ENCODE data around the gene PGC.

The PGC gene

GRCh38 chr6:41706876-41707564, 40.2 kb downstream of the PGC start:
- H3K27ac Mint-ChIP-seq: peak overlapping the region; percentile 98

GRCh38 chr6:41705996-41706835, 41.0 kb downstream of the PGC start:
- peak overlapping the region; percentile 87 for H3K4me3 Mint-ChIP-seq
- peaks cover 99% of the 10 kb centered on the region for H3K4me1 Mint-ChIP-seq
- peak; percentile 94 for ATAC-seq
- peaks cover 3% of the 10 kb centered on the region for H3K9me3 Mint-ChIP-seq
- peak overlapping the region; percentile 98 for H3K27ac Mint-ChIP-seq
- peaks cover 34% of the 10 kb centered on the region for H3K36me3 Mint-ChIP-seq
- H3K27me3 Mint-ChIP-seq: no peaks in the 10 kb centered on the region

More at GRCh38 chr6:41706876-41707564, 40.2 kb downstream of the PGC start:
- Mint-ChIP-seq H3K27me3 (no peaks in the 10 kb centered on the region), H3K9me3 (peaks cover 3% of the 10 kb centered on the region), H3K36me3 (peaks cover 32% of the 10 kb centered on the region), H3K4me3 (peak overlapping the region; percentile 87), H3K4me1 (peaks cover 97% of the 10 kb centered on the region)
- peak; percentile 37 for ATAC-seq

GRCh38 chr6:41705311-41705995, 41.7 kb downstream of the PGC start:
- Mint-ChIP-seq H3K27ac (peak overlapping the region; percentile 98), H3K4me3 (peak overlapping the region; percentile 87), H3K9me3 (peaks cover 3% of the 10 kb centered on the region), H3K27me3 (no peaks in the 10 kb centered on the region), H3K36me3 (peaks cover 30% of the 10 kb centered on the region), H3K4me1 (peaks cover 99% of the 10 kb centered on the region)
- ATAC-seq: no peak

GRCh38 chr6:41704656-41705310, 42.4 kb downstream of the PGC start:
- Mint-ChIP-seq H3K9me3 (peaks cover 3% of the 10 kb centered on the region), H3K4me1 (peaks cover 100% of the 10 kb centered on the region), H3K27me3 (no peaks in the 10 kb centered on the region), H3K4me3 (peak overlapping the region; percentile 87), H3K27ac (peak overlapping the region; percentile 98), H3K36me3 (peaks cover 31% of the 10 kb centered on the region)
- ATAC-seq: peak; percentile 29

GRCh38 chr6:41704028-41704427, 43.2 kb downstream of the PGC start:
- no peaks in the 10 kb centered on the region for H3K27me3 Mint-ChIP-seq
- no peaks in the 10 kb centered on the region for H3K9me3 Mint-ChIP-seq
- peaks cover 25% of the 10 kb centered on the region for H3K36me3 Mint-ChIP-seq
- peak overlapping the region; percentile 87 for H3K4me3 Mint-ChIP-seq
- H3K4me1 Mint-ChIP-seq: peaks cover 100% of the 10 kb centered on the region
- peak overlapping the region; percentile 98 for H3K27ac Mint-ChIP-seq
- ATAC-seq: no peak

GRCh38 chr6:41702771-41703494, 44.3 kb downstream of the PGC start:
- peak overlapping the region; percentile 98 for H3K27ac Mint-ChIP-seq
- no peaks in the 10 kb centered on the region for H3K9me3 Mint-ChIP-seq
- peaks cover 31% of the 10 kb centered on the region for H3K36me3 Mint-ChIP-seq
- peak overlapping the region; percentile 87 for H3K4me3 Mint-ChIP-seq
- ATAC-seq: no peak
- peaks cover 98% of the 10 kb centered on the region for H3K4me1 Mint-ChIP-seq
- no peaks in the 10 kb centered on the region for H3K27me3 Mint-ChIP-seq

GRCh38 chr6:41702089-41702745, 45.0 kb downstream of the PGC start:
- H3K27me3 Mint-ChIP-seq: no peaks in the 10 kb centered on the region
- no peak overlapping the region for H3K4me3 Mint-ChIP-seq
- H3K4me1 Mint-ChIP-seq: peaks cover 97% of the 10 kb centered on the region
- H3K36me3 Mint-ChIP-seq: peaks cover 31% of the 10 kb centered on the region
- no peaks in the 10 kb centered on the region for H3K9me3 Mint-ChIP-seq
- H3K27ac Mint-ChIP-seq: peak overlapping the region; percentile 98
- ATAC-seq: no peak

GRCh38 chr6:41700463-41701347, 46.5 kb downstream of the PGC start:
- no peak for ATAC-seq
- Mint-ChIP-seq H3K4me3 (peak overlapping the region; percentile 68), H3K27ac (peak overlapping the region; percentile 98), H3K36me3 (peaks cover 29% of the 10 kb centered on the region), H3K27me3 (no peaks in the 10 kb centered on the region), H3K4me1 (peaks cover 88% of the 10 kb centered on the region), H3K9me3 (no peaks in the 10 kb centered on the region)

- H3K27me3 Mint-ChIP-seq: no peaks in the 10 kb centered on the region
- H3K4me1 Mint-ChIP-seq: peaks cover 85% of the 10 kb centered on the region
- peak overlapping the region; percentile 98 for H3K27ac Mint-ChIP-seq
- H3K9me3 Mint-ChIP-seq: no peaks in the 10 kb centered on the region
- ATAC-seq: no peak
- H3K4me3 Mint-ChIP-seq: no peak overlapping the region
- peaks cover 29% of the 10 kb centered on the region for H3K36me3 Mint-ChIP-seq
Measured at GRCh38 chr6:41699063-41699462, 48.1 kb downstream of the PGC start.

- Mint-ChIP-seq H3K27me3 (no peaks in the 10 kb centered on the region), H3K36me3 (peaks cover 29% of the 10 kb centered on the region), H3K27ac (peak overlapping the region; percentile 98), H3K4me1 (peaks cover 76% of the 10 kb centered on the region), H3K4me3 (no peak overlapping the region), H3K9me3 (no peaks in the 10 kb centered on the region)
- ATAC-seq: no peak
Measured at GRCh38 chr6:41697861-41698781, 49.1 kb downstream of the PGC start.

GRCh38 chr6:41696788-41697187, 50.4 kb downstream of the PGC start:
- H3K9me3 Mint-ChIP-seq: no peaks in the 10 kb centered on the region
- peaks cover 68% of the 10 kb centered on the region for H3K4me1 Mint-ChIP-seq
- no peak overlapping the region for H3K4me3 Mint-ChIP-seq
- no peaks in the 10 kb centered on the region for H3K27me3 Mint-ChIP-seq
- no peak for ATAC-seq
- peaks cover 33% of the 10 kb centered on the region for H3K36me3 Mint-ChIP-seq
- H3K27ac Mint-ChIP-seq: no peak overlapping the region

- Mint-ChIP-seq H3K36me3 (peaks cover 37% of the 10 kb centered on the region), H3K4me1 (peaks cover 65% of the 10 kb centered on the region), H3K27ac (no peak overlapping the region), H3K4me3 (no peak overlapping the region), H3K9me3 (no peaks in the 10 kb centered on the region), H3K27me3 (no peaks in the 10 kb centered on the region)
- no peak for ATAC-seq
Measured at GRCh38 chr6:41695825-41696224, 51.4 kb downstream of the PGC start.
